GM12801 (cell line): ENCODE results near the gene KIFBP.

Source experiments
- TF ChIP-seq, protein P1 (sequence below): IDR thresholded peaks from one replicate; pipeline ENCODE4 v1.5.1; 2011; ENCODE audit warnings: control low read depth; ENCODE audit not compliant: insufficient read length; ENCODE audit errors: extremely low read depth

The KIFBP gene

DNA sequence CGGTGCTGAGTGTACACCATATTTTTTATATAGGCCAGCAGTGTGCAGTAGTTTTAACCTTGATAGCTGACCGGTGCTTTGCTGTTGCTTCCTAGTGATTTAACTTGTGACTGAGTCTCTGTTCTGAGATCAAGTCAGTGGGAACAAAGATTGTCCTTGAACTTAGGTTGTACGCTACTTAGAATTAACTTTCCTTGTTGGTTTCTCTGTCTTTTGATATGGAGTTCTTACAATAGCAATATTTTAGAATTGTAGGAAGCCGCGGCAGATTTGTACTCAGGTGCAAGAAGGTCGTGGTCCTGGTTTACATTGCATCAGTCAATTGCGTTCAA, 31.4 kb upstream of the KIFBP start:
- TF ChIP-seq, protein P1, sequence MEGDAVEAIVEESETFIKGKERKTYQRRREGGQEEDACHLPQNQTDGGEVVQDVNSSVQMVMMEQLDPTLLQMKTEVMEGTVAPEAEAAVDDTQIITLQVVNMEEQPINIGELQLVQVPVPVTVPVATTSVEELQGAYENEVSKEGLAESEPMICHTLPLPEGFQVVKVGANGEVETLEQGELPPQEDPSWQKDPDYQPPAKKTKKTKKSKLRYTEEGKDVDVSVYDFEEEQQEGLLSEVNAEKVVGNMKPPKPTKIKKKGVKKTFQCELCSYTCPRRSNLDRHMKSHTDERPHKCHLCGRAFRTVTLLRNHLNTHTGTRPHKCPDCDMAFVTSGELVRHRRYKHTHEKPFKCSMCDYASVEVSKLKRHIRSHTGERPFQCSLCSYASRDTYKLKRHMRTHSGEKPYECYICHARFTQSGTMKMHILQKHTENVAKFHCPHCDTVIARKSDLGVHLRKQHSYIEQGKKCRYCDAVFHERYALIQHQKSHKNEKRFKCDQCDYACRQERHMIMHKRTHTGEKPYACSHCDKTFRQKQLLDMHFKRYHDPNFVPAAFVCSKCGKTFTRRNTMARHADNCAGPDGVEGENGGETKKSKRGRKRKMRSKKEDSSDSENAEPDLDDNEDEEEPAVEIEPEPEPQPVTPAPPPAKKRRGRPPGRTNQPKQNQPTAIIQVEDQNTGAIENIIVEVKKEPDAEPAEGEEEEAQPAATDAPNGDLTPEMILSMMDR, result no peak

DNA sequence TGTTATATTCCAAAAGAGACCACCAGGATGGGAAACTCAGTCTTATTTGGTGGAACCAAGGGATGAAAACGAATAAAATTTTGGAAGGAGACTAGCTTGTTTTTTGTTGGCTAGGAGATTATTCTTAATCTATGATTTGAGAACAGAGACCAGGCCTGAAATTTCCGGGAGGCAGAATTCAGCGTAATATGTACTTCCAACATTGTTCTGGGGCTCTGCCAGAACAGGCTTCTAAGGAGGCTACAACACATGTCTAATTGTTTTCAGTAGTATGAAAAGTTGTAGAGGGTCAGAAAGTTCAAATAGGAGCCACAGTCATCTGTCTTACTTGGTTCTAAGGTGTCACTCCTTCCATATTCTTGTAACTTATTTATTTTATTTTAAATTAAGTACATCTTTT, 30.9 kb upstream of the KIFBP start:
- TF ChIP-seq, protein P1, result no peak

DNA sequence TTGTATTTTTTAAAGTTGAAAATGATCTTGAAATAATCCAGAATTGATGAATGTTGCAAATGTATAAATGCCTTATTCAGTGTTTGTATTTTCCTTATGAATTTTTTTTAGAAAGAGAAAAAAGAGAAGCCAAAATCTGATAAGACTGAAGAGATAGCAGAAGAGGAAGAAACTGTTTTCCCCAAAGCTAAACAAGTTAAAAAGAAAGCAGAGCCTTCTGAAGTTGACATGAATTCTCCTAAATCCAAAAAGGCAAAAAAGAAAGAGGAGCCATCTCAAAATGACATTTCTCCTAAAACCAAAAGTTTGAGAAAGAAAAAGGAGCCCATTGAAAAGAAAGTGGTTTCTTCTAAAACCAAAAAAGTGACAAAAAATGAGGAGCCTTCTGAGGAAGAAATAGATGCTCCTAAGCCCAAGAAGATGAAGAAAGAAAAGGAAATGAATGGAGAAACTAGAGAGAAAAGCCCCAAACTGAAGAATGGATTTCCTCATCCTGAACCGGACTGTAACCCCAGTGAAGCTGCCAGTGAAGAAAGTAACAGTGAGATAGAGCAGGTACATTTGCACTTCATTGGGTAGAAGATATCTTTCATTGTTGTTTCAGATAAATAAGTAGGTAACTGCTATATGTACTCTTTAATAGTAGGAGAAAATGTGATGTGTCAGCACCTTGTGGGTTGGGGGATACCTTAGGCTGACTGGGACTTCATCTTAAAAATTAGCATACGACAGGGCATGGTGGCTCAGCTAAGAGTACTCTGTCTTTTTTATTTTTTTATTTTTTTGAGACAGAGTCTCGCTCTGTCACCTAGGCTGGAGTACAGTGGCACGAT, 28.7 kb upstream of the KIFBP start:
- TF ChIP-seq, protein P1, result no peak

DNA sequence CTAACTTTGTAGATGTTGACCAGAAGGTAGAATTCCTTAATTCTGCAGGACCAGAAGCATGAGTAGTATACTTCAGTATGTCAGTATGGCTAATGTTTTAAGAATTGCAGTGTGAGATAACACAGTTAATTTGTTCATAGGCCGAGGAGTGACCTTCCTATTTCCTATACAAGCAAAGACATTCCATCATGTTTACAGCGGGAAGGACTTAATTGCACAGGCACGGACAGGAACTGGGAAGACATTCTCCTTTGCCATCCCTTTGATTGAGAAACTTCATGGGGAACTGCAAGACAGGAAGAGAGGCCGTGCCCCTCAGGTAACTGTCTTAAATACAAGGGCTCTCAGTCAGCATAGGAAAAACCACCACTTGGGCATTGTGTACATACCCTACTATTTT, 25.5 kb upstream of the KIFBP start:
- TF ChIP-seq, protein P1, result no peak

DNA sequence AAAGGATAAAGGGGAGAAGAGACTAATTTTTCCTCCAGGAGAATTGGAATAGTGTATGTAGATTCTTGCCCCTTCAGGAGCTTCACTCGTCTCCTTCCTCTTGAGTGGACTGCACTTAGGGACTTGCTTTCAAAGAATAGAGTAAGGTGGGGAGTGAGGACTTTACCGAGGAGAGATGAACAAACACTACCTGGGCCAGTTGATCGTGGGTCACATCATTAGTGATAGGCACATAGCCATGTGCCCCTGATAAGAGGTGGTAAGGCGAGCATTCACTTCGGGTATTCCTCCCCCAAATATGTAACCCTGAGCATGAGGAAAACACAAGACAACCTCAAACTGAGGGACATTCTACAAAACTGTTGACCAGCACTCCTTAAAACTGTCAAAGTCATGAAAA, 14.6 kb upstream of the KIFBP start:
- TF ChIP-seq, protein P1, result no peak

DNA sequence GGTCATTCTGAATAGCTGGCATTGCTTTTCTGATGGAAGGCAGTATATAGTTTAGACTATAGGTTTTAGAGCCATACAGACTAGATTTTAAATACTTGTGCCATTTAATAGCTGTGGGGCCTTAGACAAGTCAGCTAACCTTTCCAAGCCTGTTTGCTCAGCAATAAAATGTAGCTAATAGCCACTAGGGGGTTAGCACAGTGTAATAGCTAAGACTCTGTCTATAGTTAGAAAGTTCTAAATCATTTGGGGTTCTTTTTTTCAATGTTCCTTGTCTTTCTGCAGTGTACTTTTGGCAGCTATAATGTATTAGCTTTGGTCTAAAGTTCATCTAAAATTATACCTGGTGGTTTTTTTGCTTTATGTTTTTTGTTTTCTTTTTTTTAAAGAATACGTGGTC, 7.5 kb upstream of the KIFBP start:
- TF ChIP-seq, protein P1, result no peak

DNA sequence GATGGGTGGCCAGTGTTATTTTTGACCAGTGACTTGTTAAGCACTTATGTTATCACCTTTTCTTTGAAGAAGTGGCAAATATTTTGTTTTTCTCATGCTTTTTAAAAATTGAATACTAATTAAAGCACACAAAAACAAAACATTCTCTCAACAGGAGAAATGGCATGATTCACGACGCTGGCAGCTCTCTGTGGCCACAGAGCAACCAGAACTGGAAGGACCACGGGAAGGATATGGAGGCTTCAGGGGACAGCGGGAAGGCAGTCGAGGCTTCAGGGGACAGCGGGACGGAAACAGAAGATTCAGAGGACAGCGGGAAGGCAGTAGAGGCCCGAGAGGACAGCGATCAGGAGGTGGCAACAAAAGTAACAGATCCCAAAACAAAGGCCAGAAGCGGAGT, 6.2 kb upstream of the KIFBP start:
- TF ChIP-seq, protein P1, result no peak
